Upper lobe of right lung (tissue), 1 donor: ENCODE results near the gene FGFR2. TPM values are rescaled to one million over a fixed set of nuclear protein-coding genes. Genes with fewer than 3 reads are reported as not detected.

Experiments used
- ATAC-seq: fragments of 200-7000 bp; cut with Tn5 transposase; one replicate; pipeline ENCODE4 v1.9.1; 2020; ENCODE audit warnings: mild to moderate bottlenecking, moderate library complexity
- DNase-seq: peaks from one replicate; pipeline ENCODE4 v3.0.0-alpha.2; 2020
- H3K27ac ChIP-seq: fragments of 200-600 bp; one replicate; pipeline ENCODE4 v1.8.0; 2022
- H3K27me3 ChIP-seq: fragments of 200-600 bp; one replicate; pipeline ENCODE4 v1.8.0; 2022; ENCODE audit warnings: mild to moderate bottlenecking
- H3K36me3 ChIP-seq: fragments of 200-600 bp; one replicate; pipeline ENCODE4 v1.8.0; 2022
- H3K4me1 ChIP-seq: fragments of 200-600 bp; one replicate; pipeline ENCODE4 v1.8.0; 2022
- H3K4me3 ChIP-seq: fragments of 200-600 bp; one replicate; pipeline ENCODE4 v1.8.0; 2022; ENCODE audit warnings: mild to moderate bottlenecking
- H3K9me3 ChIP-seq: fragments of 200-600 bp; one replicate; pipeline ENCODE4 v1.8.0; 2022
- intact Hi-C: fragments of 100-400 bp; cut with DNase I; formaldehyde crosslinking; loops from one replicate; pipeline ENCODE4 v1.11.0; 2022
- total RNA-seq: library from RNA; stranded (reverse); fragmentation: NEBNext Ultra II Directional; extraction: Animal tissue kit (Norgen Biotek cat#: 25700); gene quantifications from one replicate; pipeline ENCODE4 v1.2.1, GENCODE V29; 2021
- TF ChIP-seq, protein P1 (sequence below): fragments of 200-600 bp; IDR thresholded peaks from one replicate; pipeline ENCODE4 v1.8.0; 2022; ENCODE audit warnings: antibody characterized with exemption
- donor health status: DM: no; HTN: yes; CAD: no; lungs with severe emphysema.

The FGFR2 gene
- total RNA-seq, 1 donor from 2014 or later: 58.7 TPM

- no peak for ATAC-seq
These were observed 135.3 kb downstream of the FGFR2 start for GRCh38 chr10:121462955-121463354.

DNA sequence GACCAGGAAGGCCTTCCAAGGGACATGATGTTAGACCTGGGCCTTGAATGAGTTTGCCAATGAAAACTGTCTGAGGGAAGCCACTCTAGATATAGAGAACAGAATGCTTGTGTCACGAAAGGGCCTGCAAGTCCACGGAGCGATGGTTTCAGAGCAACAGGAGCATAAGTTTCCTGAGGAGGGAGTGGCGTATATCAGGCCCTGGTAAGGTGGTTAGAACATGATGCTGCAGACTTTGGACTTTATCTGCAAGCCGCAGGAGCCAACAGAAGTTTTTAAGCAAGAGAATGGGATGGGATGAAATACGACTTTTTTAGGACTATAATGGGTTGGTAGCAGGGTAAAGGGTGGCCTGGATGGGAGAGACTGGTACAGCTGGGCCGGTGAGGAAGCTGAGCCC is 136.0 kb downstream of the FGFR2 start:
- H3K4me1 ChIP-seq: no peaks in the 10 kb centered on the region
- DNase-seq: no peak
- no peaks in the 10 kb centered on the region for H3K36me3 ChIP-seq
- H3K27ac ChIP-seq: no peak overlapping the region
- H3K9me3 ChIP-seq: no peaks in the 10 kb centered on the region
- intact Hi-C loops: no loop called here
- TF ChIP-seq, protein P1, sequence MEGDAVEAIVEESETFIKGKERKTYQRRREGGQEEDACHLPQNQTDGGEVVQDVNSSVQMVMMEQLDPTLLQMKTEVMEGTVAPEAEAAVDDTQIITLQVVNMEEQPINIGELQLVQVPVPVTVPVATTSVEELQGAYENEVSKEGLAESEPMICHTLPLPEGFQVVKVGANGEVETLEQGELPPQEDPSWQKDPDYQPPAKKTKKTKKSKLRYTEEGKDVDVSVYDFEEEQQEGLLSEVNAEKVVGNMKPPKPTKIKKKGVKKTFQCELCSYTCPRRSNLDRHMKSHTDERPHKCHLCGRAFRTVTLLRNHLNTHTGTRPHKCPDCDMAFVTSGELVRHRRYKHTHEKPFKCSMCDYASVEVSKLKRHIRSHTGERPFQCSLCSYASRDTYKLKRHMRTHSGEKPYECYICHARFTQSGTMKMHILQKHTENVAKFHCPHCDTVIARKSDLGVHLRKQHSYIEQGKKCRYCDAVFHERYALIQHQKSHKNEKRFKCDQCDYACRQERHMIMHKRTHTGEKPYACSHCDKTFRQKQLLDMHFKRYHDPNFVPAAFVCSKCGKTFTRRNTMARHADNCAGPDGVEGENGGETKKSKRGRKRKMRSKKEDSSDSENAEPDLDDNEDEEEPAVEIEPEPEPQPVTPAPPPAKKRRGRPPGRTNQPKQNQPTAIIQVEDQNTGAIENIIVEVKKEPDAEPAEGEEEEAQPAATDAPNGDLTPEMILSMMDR: no peak
- H3K4me3 ChIP-seq: no peak overlapping the region
- H3K27me3 ChIP-seq: no peaks in the 10 kb centered on the region
- ATAC-seq: no peak

More at GRCh38 chr10:121462955-121463354, 135.3 kb downstream of the FGFR2 start:
- Histone ChIP-seq H3K9me3 (no peaks in the 10 kb centered on the region), H3K4me3 (no peak overlapping the region), H3K36me3 (no peaks in the 10 kb centered on the region), H3K27me3 (no peaks in the 10 kb centered on the region), H3K27ac (no peak overlapping the region), H3K4me1 (no peaks in the 10 kb centered on the region)
- TF ChIP-seq, protein P1: no peak
- intact Hi-C loops: no loop called here
- DNase-seq: no peak

DNA sequence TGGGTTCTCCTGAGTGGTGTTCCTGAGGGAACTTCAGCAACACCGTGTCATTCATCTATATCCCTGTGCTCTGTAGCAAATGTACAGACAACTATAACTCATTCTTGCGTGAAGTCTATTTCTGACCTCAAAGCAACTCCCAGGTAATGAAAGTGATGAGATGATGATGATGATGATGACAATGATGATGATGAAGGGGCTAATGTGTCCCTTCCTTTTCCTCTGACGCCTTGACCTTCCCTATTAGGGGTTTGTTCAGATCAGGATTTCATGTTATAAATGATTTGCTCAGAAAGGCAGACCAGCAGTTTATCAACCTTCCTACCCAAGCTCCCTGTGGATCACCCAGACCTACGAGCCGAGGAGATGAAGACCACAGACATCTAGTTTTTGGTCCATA is 136.9 kb downstream of the FGFR2 start:
- H3K27me3 ChIP-seq: no peaks in the 10 kb centered on the region
- ATAC-seq: no peak
- no peak for DNase-seq
- no peaks in the 10 kb centered on the region for H3K9me3 ChIP-seq
- no peaks in the 10 kb centered on the region for H3K36me3 ChIP-seq
- intact Hi-C loops: no loop called here
- no peak overlapping the region for H3K27ac ChIP-seq
- H3K4me1 ChIP-seq: no peaks in the 10 kb centered on the region
- TF ChIP-seq, protein P1: no peak
- no peak overlapping the region for H3K4me3 ChIP-seq

DNA sequence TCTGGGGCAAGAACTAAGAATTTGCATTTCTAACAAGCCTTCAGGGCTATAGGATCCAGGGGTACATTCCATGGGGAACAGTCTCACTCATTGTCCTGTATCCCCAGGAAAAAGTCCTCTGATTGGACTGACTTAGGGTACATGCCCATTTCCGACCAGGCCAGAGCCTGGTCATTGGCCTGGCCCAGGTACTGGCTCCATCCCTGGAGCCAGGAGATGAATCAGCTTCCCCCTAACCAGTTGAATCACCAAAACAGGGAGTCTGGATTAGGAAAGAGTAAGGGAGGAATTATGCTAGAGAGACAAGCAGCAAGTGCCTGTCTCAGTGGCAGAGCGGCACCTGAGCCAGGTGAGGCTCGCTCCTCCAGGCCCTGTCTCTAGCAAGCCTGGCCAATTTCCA is 137.5 kb downstream of the FGFR2 start:
- Histone ChIP-seq H3K9me3 (no peaks in the 10 kb centered on the region), H3K4me3 (no peak overlapping the region), H3K4me1 (no peaks in the 10 kb centered on the region), H3K27me3 (no peaks in the 10 kb centered on the region), H3K36me3 (no peaks in the 10 kb centered on the region), H3K27ac (no peak overlapping the region)
- ATAC-seq (no peak), DNase-seq (no peak)
- TF ChIP-seq, protein P1: no peak
- intact Hi-C loops: no loop called here

- ATAC-seq: no peak
These were observed 138.4 kb downstream of the FGFR2 start for GRCh38 chr10:121459622-121460453.

More at GRCh38 chr10:121459622-121460453, 138.4 kb downstream of the FGFR2 start:
- H3K9me3 ChIP-seq: no peaks in the 10 kb centered on the region
- no peaks in the 10 kb centered on the region for H3K27me3 ChIP-seq
- intact Hi-C loops: no loop called here
- no peak for DNase-seq
- H3K27ac ChIP-seq: no peak overlapping the region
- no peak overlapping the region for H3K4me3 ChIP-seq
- TF ChIP-seq, protein P1: no peak
- no peaks in the 10 kb centered on the region for H3K4me1 ChIP-seq
- H3K36me3 ChIP-seq: no peaks in the 10 kb centered on the region
